Transverse colon (tissue), 4 donors: ENCODE measurements around the gene SZT2. TPM values are rescaled to one million over a fixed set of nuclear protein-coding genes. Genes with fewer than 3 reads are reported as not detected.

Source experiments
- DNase-seq: peaks from one replicate; pipeline ENCODE4 v3.0.0-alpha.2; 2019
- H3K27ac ChIP-seq, 4 donors: fragments of 200-600 bp; sonication (generic); 2 replicates each; pipeline ENCODE4 v1.5.1; 2016 to 2018; ENCODE audit warnings: inconsistent platforms in 4 of 4
- H3K27me3 ChIP-seq: fragments of 200-600 bp; sonication (generic); 2 replicates; pipeline ENCODE4 v1.5.1; 2017; ENCODE audit warnings: inconsistent platforms
- H3K36me3 ChIP-seq, 4 donors: fragments of 200-600 bp; sonication (generic); 2 replicates each; pipeline ENCODE4 v1.5.1; 2017 to 2019; ENCODE audit warnings: inconsistent platforms in 4 of 4
- H3K4me1 ChIP-seq, 4 donors: fragments of 200-600 bp; sonication (generic); 2 replicates each; pipeline ENCODE4 v1.5.1; 2017 to 2020; ENCODE audit warnings: inconsistent platforms in 4 of 4
- H3K4me3 ChIP-seq, 4 donors: fragments of 200-600 bp; sonication (generic); 1 replicate in 1 of 4; 2 replicates in 3 of 4; pipeline versions ENCODE4 v1.5.1 to v1.6.1; 2017 to 2019; ENCODE audit warnings: inconsistent platforms in 4 of 4
- H3K9me3 ChIP-seq, 2 donors: fragments of 200-600 bp; sonication (generic); 2 replicates each; pipeline ENCODE4 v1.5.1; 2017 to 2019; ENCODE audit warnings: inconsistent platforms in 2 of 2
- EP300 ChIP-seq: sonication (generic); formaldehyde crosslinking; IDR thresholded peaks from one replicate; pipeline ENCODE4 v1.6.1; 2017; ENCODE audit warnings: antibody characterized with exemption, low read depth
- POLR2A ChIP-seq: fragments of 450-650 bp; IDR thresholded peaks from one replicate; pipeline ENCODE4 v1.6.1; 2016; ENCODE audit warnings: antibody characterized with exemption, mild to moderate bottlenecking, moderate library complexity
- POLR2AphosphoS5 ChIP-seq, 3 donors: sonication (generic); formaldehyde crosslinking; IDR thresholded peaks; one replicate each; pipeline ENCODE4 v1.6.1; 2016; ENCODE audit warnings: antibody characterized with exemption in 3 of 3
- WGBS, 2 donors: methylation state at CpG; one replicate each; pipeline ENCODE4 v1.1.5; 2018; ENCODE audit warnings: low coverage in 1 of 2; 5-methylcytosine and 5-hydroxymethylcytosine counted together
- in situ Hi-C, 4 donors: fragments of 200-750 bp; cut with MboI; loops; one replicate each; pipeline versions ENCODE4 v1.15.0 to v1.15.1; 2017; ENCODE audit warnings: low sequenced_read_pairs in 3 of 4, low pct_ligation_motif_present in 1 of 4, low pct_unique_long_range_greater_than_20kb in 1 of 4
- intact Hi-C: fragments of 100-400 bp; cut with DNase I; formaldehyde crosslinking; loops from one replicate; pipeline ENCODE4 v1.15.1; 2023; ENCODE audit warnings: low total_unique reads
- total RNA-seq, 4 donors: library from RNA; depleted of rRNA; stranded (reverse); fragments of >200 nt; gene quantifications; one replicate each; pipeline ENCODE4 v1.1.0, GENCODE V29; 2016
- TF ChIP-seq, protein P1 (sequence below), 5 experiments: fragments of 200-600 bp in 3 of 5; fragments of 450-650 bp in 2 of 5; sonication (generic) in 3 of 5; IDR thresholded peaks; 1 replicate in 2 of 5; 2 replicates in 3 of 5; pipeline ENCODE4 v1.5.1; 2016 to 2017; ENCODE audit warnings: antibody characterized with exemption in 5 of 5, inconsistent platforms in 3 of 5, mild to moderate bottlenecking in 2 of 5, moderate library complexity in 1 of 5

The SZT2 gene
- total RNA-seq, 4 donors from 2014 or later, result 43.1 to 106 (median 82.2) TPM

DNA sequence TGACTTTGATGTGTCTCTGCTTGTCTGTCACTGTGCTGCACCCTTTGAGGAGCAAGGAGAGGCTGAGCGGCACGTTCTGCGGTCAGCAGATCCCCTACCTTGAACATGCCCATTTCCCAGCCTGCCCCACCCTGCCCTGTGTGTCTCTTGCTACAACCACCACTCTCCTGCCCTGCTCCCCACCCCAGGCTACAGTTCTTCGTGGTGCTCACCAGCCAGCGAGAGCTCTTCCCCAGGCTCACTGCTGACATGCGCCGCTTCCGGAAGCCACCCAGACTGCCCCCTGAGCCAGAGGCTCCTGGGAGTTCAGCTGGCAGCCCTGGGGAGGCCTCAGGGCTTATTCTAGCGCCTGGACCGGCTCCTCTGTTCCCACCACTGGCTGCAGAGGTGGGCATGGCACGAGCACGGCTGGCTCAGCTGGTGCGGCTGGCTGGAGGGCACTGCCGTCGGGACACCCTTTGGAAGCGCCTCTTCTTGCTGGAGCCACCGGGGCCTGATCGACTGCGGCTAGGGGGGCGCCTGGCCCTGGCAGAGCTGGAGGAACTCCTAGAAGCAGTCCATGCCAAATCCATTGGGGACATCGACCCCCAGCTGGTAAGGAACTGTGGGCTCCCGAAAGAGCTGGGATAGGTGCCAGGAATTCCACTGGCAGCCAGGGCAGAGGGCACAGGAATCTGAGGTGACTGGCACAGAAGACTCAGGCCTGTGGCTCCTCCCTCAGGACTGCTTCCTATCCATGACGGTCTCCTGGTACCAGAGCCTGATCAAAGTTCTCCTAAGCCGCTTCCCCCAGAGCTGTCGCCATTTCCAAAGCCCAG lies 58.4 kb downstream of the SZT2 start:
- 87% methylated on average over 23 of the region's 25 CpGs; no CpG with 5 or more reads in 1 of the 2 donors for WGBS, 2 donors

DNA sequence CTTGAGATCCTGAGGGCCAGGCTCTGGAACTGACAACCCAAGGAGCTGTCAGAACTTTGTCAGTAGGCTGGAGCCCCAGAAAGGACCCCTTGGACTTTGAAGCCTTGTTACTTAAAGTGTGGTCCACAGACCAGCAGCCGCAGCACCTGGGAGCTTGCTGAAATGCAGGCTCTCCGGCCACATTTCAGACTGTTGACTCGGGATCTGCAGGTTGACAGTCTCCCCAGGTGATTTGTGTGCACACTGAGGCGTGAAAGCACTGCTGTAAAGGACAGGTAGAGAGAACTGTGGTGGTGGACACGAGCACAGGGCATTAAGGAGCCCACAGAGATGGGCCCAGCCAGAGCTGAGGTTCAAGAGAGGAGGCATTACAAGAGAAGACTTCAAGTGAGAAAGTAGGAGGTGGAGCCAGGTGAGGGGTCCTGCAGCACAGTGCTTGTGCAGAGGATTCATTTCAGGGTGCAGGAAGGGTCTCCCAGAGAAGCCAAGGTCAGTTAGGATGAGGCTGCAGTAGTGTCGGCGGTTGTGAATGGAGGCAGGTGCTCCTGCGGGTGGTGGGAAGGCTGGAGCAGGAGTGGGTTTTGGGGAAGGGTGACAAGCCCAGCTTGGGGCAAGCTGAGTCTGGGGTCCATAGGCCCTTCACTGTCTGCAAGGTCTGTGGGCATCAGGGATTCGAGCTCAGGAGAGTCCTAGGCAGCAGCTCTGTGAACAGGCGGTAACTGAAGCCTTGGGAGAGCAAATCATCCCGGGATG lies 59.4 kb downstream of the SZT2 start:
- H3K4me1 ChIP-seq, result peaks cover 0 to 15% (median 7%) of the 10 kb centered on the region in 4 donors
- no peak for TF ChIP-seq POLR2A
- TF ChIP-seq POLR2AphosphoS5 (IDR thresholded peaks at IDR 0.05), result no peak
- TF ChIP-seq, protein P1, sequence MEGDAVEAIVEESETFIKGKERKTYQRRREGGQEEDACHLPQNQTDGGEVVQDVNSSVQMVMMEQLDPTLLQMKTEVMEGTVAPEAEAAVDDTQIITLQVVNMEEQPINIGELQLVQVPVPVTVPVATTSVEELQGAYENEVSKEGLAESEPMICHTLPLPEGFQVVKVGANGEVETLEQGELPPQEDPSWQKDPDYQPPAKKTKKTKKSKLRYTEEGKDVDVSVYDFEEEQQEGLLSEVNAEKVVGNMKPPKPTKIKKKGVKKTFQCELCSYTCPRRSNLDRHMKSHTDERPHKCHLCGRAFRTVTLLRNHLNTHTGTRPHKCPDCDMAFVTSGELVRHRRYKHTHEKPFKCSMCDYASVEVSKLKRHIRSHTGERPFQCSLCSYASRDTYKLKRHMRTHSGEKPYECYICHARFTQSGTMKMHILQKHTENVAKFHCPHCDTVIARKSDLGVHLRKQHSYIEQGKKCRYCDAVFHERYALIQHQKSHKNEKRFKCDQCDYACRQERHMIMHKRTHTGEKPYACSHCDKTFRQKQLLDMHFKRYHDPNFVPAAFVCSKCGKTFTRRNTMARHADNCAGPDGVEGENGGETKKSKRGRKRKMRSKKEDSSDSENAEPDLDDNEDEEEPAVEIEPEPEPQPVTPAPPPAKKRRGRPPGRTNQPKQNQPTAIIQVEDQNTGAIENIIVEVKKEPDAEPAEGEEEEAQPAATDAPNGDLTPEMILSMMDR (IDR thresholded peaks at IDR 0.05), result no peak
- H3K9me3 ChIP-seq, result no peaks in the 10 kb centered on the region
- intact Hi-C loops (no loop called here), in situ Hi-C loops (loop anchor here in 1 of 4 donors (25.0 kb wide), 1 partner anchor 188 kb away; no protein-coding TSS in a partner anchor)
- peaks cover 0 to 40% (median 6%) of the 10 kb centered on the region in 4 donors for H3K36me3 ChIP-seq
- no peak overlapping the region for H3K27ac ChIP-seq
- no peaks in the 10 kb centered on the region for H3K27me3 ChIP-seq
- H3K4me3 ChIP-seq, result no peak overlapping the region
- 89% methylated on average over 11 of the region's 11 CpGs; no CpG with 5 or more reads in 1 of the 2 donors for WGBS, 2 donors
- DNase-seq, result no peak

More for the DNA sequence above, 58.4 kb downstream of the SZT2 start:
- no peaks in the 10 kb centered on the region for H3K9me3 ChIP-seq
- H3K27me3 ChIP-seq, result no peaks in the 10 kb centered on the region
- no peak overlapping the region for H3K27ac ChIP-seq
- H3K36me3 ChIP-seq, result peaks cover 0 to 44% (median 11%) of the 10 kb centered on the region in 4 donors
- H3K4me3 ChIP-seq, result no peak overlapping the region
- peaks cover 0 to 9% (median 3%) of the 10 kb centered on the region in 4 donors for H3K4me1 ChIP-seq
- TF ChIP-seq EP300, result no peak
- TF ChIP-seq, protein P1 (IDR thresholded peaks at IDR 0.05), result no peak
- no peak for TF ChIP-seq POLR2A
- no peak for TF ChIP-seq POLR2AphosphoS5 (IDR thresholded peaks at IDR 0.05)
- DNase-seq, result peak; percentile 5
- in situ Hi-C loops, result loop anchor here in 1 of 4 donors (25.0 kb wide), 1 partner anchor 189 kb away; no protein-coding TSS in a partner anchor
- intact Hi-C loops, result no loop called here

DNA sequence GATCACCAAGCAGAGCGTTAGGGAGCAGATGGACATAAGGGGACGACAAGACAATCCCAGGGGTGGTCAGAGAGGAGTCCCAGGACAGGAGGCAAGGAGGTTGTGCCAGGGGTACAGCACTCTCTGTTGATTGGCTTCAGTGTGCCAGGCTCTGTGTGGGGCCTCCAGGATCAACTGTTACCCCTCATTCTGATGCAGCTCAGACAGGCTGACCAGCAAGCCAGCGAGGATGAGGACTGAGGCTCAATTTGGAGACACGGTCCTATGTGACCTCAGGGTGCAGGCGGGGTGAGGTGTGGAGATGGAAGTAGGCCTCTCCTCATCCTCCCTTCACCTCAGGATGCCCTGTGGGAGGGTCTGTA lies 60.0 kb downstream of the SZT2 start:
- Histone ChIP-seq H3K9me3 (no peaks in the 10 kb centered on the region), H3K4me3 (no peak overlapping the region), H3K27ac (no peak overlapping the region), H3K4me1 (peaks cover 0 to 18% (median 12%) of the 10 kb centered on the region in 4 donors), H3K36me3 (peaks cover 0 to 40% (median 6%) of the 10 kb centered on the region in 4 donors), H3K27me3 (no peaks in the 10 kb centered on the region)
- in situ Hi-C loops, result loop anchor here in 1 of 4 donors (25.0 kb wide), 1 partner anchor 188 kb away; no protein-coding TSS in a partner anchor
- TF ChIP-seq POLR2AphosphoS5 (IDR thresholded peaks at IDR 0.05) (no peak), EP300 (no peak), POLR2A (no peak)
- TF ChIP-seq, protein P1 (IDR thresholded peaks at IDR 0.05), result no peak
- intact Hi-C loops, result no loop called here
- 78% methylated on average over 5 of the region's 5 CpGs; no CpG with 5 or more reads in 1 of the 2 donors for WGBS, 2 donors
- no peak for DNase-seq
